Left renal pelvis (tissue), 4 donors: Measurements from ENCODE around the gene BLOC1S2. TPM values are rescaled to one million over a fixed set of nuclear protein-coding genes. Genes with fewer than 3 reads are reported as not detected.

Source experiments
- polyA plus RNA-seq, 4 donors: library from polyadenylated mRNA; unstranded; fragments of 120-200 nt; gene quantifications; one replicate each; pipeline ENCODE4 v1.2.1, GENCODE V29; 2013; ENCODE audit not compliant: insufficient read length in 4 of 4

The BLOC1S2 gene
- polyA plus RNA-seq, 4 donors = 30.3 to 49.8 (median 40.4) TPM

Other genes starting within 250 kb of the BLOC1S2 start
- 1 to 10 TPM in 3 of 4 donors, under 1 TPM in 1; 0.45 to 3.0 (median 2.4) TPM for gene CPN1, start 204.8 kb downstream of the BLOC1S2 start, polyA plus RNA-seq
- 10 to 100 TPM; 44.6 to 60.5 (median 55.1) TPM for gene ERLIN1, start 100.7 kb downstream of the BLOC1S2 start, polyA plus RNA-seq
- gene CHUK, start 57.1 kb downstream of the BLOC1S2 start, polyA plus RNA-seq = 10 to 100 TPM; 22.4 to 30.3 (median 28.0) TPM
- 10 to 100 TPM; 21.5 to 32.5 (median 32.0) TPM for gene CWF19L1, start 19.0 kb downstream of the BLOC1S2 start, polyA plus RNA-seq
- under 1 TPM in 3 of 4 donors, not detected in 1; 0.29 to 0.93 (median 0.44) TPM for gene PKD2L1, start 43.5 kb upstream of the BLOC1S2 start, polyA plus RNA-seq
- 10 to 100 TPM; 36.9 to 53.9 (median 45.5) TPM for gene SCD, start 60.6 kb upstream of the BLOC1S2 start, polyA plus RNA-seq
- under 1 TPM; 0.63 to 0.99 (median 0.79) TPM for gene WNT8B, start 176.3 kb upstream of the BLOC1S2 start, polyA plus RNA-seq
- 10 to 100 TPM; 13.3 to 29.2 (median 19.0) TPM for gene SEC31B, start 233.2 kb upstream of the BLOC1S2 start, polyA plus RNA-seq
- gene NDUFB8, start 243.2 kb upstream of the BLOC1S2 start, polyA plus RNA-seq = 100 to 1,000 TPM; 119 to 211 (median 156) TPM
- 10 to 100 TPM; 31.3 to 41.7 (median 39.3) TPM for gene HIF1AN, start 249.3 kb upstream of the BLOC1S2 start, polyA plus RNA-seq